Ishikawa (cell line): ENCODE results near the gene TMPRSS11B.

Experiments used
- CEBPB ChIP-seq: IDR thresholded peaks from 2 replicates; pipeline ENCODE4 v1.6.1; 2012
- CREB1 ChIP-seq: IDR thresholded peaks from 2 replicates; pipeline ENCODE4 v1.6.1; 2012; ENCODE audit warnings: low read depth
- EGR1 ChIP-seq: IDR thresholded peaks from 2 replicates; pipeline ENCODE4 v1.6.1; 2012
- EP300 ChIP-seq: IDR thresholded peaks from 2 replicates; pipeline ENCODE4 v1.6.1; 2012; ENCODE audit warnings: borderline replicate concordance
- FOXM1 ChIP-seq: IDR thresholded peaks from 2 replicates; pipeline ENCODE4 v1.6.1; 2012; ENCODE audit warnings: low read depth, borderline replicate concordance
- MAX ChIP-seq: IDR thresholded peaks from 2 replicates; pipeline ENCODE4 v1.6.1; 2012
- NFIC ChIP-seq: IDR thresholded peaks from 2 replicates; pipeline ENCODE4 v1.6.1; 2012
- RAD21 ChIP-seq: IDR thresholded peaks from 2 replicates; pipeline ENCODE4 v1.6.1; 2012; ENCODE audit warnings: low read depth
- REST ChIP-seq: IDR thresholded peaks from 2 replicates; pipeline ENCODE4 v1.6.1; 2012; ENCODE audit warnings: low read depth, mild to moderate bottlenecking
- TAF1 ChIP-seq: IDR thresholded peaks from 2 replicates; pipeline ENCODE4 v1.6.1; 2012; ENCODE audit warnings: low read depth, mild to moderate bottlenecking
- TCF12 ChIP-seq: IDR thresholded peaks from 2 replicates; pipeline ENCODE4 v1.6.1; 2012; ENCODE audit warnings: low read depth
- TEAD4 ChIP-seq: IDR thresholded peaks from 2 replicates; pipeline ENCODE4 v1.6.1; 2012
- USF1 ChIP-seq: IDR thresholded peaks from 2 replicates; pipeline ENCODE4 v1.6.1; 2012
- YY1 ChIP-seq: IDR thresholded peaks from 2 replicates; pipeline ENCODE4 v1.6.1; 2012; ENCODE audit warnings: low read depth
- ZBTB7A ChIP-seq: IDR thresholded peaks from 2 replicates; pipeline ENCODE4 v1.6.1; 2012; ENCODE audit warnings: low read depth

TMPRSS11B gene

GRCh38 chr4:68271851-68272357, 26.4 kb upstream of the TMPRSS11B start:
- TF ChIP-seq FOXM1 (no peak), RAD21 (peak; percentile 73)

GRCh38 chr4:68267433-68267944, 22.0 kb upstream of the TMPRSS11B start:
- TF ChIP-seq TEAD4 (no peak), CREB1 (no peak), YY1 (no peak), MAX (no peak), TCF12 (no peak), TAF1 (no peak), EGR1 (no peak), RAD21 (no peak), CEBPB (no peak), EP300 (no peak), REST (no peak), ZBTB7A (no peak), NFIC (no peak), FOXM1 (no peak)

GRCh38 chr4:68264875-68265565, 19.5 kb upstream of the TMPRSS11B start:
- no peak for TF ChIP-seq EP300
- TF ChIP-seq YY1, result no peak
- no peak for TF ChIP-seq RAD21

GRCh38 chr4:68259191-68259590, 13.7 kb upstream of the TMPRSS11B start:
- TF ChIP-seq REST (no peak), EGR1 (no peak), TEAD4 (no peak), EP300 (no peak), CREB1 (no peak), CEBPB (no peak), YY1 (no peak), TAF1 (no peak)

GRCh38 chr4:68257719-68258118, 12.2 kb upstream of the TMPRSS11B start:
- no peak for TF ChIP-seq CREB1
- no peak for TF ChIP-seq EGR1
- TF ChIP-seq USF1, result no peak
- TF ChIP-seq RAD21, result no peak
- no peak for TF ChIP-seq TEAD4
- no peak for TF ChIP-seq EP300
- TF ChIP-seq NFIC, result no peak
- TF ChIP-seq REST, result no peak
- TF ChIP-seq TAF1, result no peak
- no peak for TF ChIP-seq ZBTB7A
- no peak for TF ChIP-seq YY1
- TF ChIP-seq CEBPB, result no peak
- no peak for TF ChIP-seq FOXM1
- TF ChIP-seq TCF12, result no peak
- no peak for TF ChIP-seq MAX
